OCI-LY7 (cell line): ENCODE measurements around the gene PAM16.

Experiments
- EZH2phosphoT487 ChIP-seq: fragments of 200-600 bp; sonication (generic); IDR thresholded peaks from 2 replicates; pipeline ENCODE4 v1.6.1; 2018; ENCODE audit warnings: low read depth, borderline replicate concordance, mild to moderate bottlenecking, mixed run types, antibody characterized with exemption, low read length, moderate library complexity, mixed read lengths
- TF ChIP-seq, protein P1 (sequence below): fragments of 200-600 bp; sonication (generic); conservative IDR thresholded peaks from 2 replicates; pipeline ENCODE4 v1.5.1; 2014; ENCODE audit warnings: mild to moderate bottlenecking, antibody characterized with exemption, low read length, moderate library complexity, mixed read lengths

GRCh38 chr16:4293822-4294457 is 57.2 kb downstream of the PAM16 start:
- TF ChIP-seq, protein P1, sequence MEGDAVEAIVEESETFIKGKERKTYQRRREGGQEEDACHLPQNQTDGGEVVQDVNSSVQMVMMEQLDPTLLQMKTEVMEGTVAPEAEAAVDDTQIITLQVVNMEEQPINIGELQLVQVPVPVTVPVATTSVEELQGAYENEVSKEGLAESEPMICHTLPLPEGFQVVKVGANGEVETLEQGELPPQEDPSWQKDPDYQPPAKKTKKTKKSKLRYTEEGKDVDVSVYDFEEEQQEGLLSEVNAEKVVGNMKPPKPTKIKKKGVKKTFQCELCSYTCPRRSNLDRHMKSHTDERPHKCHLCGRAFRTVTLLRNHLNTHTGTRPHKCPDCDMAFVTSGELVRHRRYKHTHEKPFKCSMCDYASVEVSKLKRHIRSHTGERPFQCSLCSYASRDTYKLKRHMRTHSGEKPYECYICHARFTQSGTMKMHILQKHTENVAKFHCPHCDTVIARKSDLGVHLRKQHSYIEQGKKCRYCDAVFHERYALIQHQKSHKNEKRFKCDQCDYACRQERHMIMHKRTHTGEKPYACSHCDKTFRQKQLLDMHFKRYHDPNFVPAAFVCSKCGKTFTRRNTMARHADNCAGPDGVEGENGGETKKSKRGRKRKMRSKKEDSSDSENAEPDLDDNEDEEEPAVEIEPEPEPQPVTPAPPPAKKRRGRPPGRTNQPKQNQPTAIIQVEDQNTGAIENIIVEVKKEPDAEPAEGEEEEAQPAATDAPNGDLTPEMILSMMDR: no peak
- no peak for TF ChIP-seq EZH2phosphoT487
